Lower leg skin (tissue), 3 donors: ENCODE data around the gene EXOC6.

Experiments used
- CTCF ChIP-seq, 3 donors: fragments of 450-650 bp; IDR thresholded peaks; one replicate each; pipeline ENCODE4 v1.5.1; 2016; ENCODE audit warnings: antibody characterized with exemption in 3 of 3, mild to moderate bottlenecking in 3 of 3, moderate library complexity in 2 of 3
- POLR2A ChIP-seq, 2 donors: fragments of 450-650 bp; IDR thresholded peaks; one replicate each; pipeline ENCODE4 v1.6.1; 2016 to 2017; ENCODE audit warnings: antibody characterized with exemption in 2 of 2, mild to moderate bottlenecking in 1 of 2, moderate library complexity in 1 of 2

GRCh38 chr10:93030409-93030808, 182.1 kb downstream of the EXOC6 start:
- TF ChIP-seq CTCF (IDR thresholded peaks at IDR 0.05): no peak
- no peak for TF ChIP-seq POLR2A (IDR thresholded peaks at IDR 0.05)
